OCI-LY7 (cell line): ENCODE data around the gene SLC30A4. TPM values are rescaled to one million over a fixed set of nuclear protein-coding genes. Genes with fewer than 3 reads are reported as not detected.

Experiments used
- BruUV-seq: library from RNA; stranded (reverse); fragments of 400-500 nt; replicated peaks from 2 replicates; lab custom pipeline; 2021; lab: Mats Ljungman, UMichigan
- CTCF ChIA-PET: fragments of 300-600 bp; sonication (Branson Sonifier 250); formaldehyde crosslinking; loops from one replicate; lab custom pipeline; 2022; ENCODE audit warnings: antibody characterized with exemption; ENCODE audit not compliant: unreplicated experiment; lab: Charles Lee
- POLR2A ChIA-PET: fragments of 300-600 bp; sonication (Branson Sonifier 250); formaldehyde crosslinking; loops from one replicate; lab custom pipeline; 2022; ENCODE audit warnings: antibody characterized with exemption; lab: Charles Lee
- DNase-seq: peaks from one replicate; pipeline ENCODE4 v3.0.0-alpha.2; 2015; ENCODE audit warnings: low spot score
- H2AFZ ChIP-seq: fragments of 200-600 bp; sonication (generic), shearing (Covaris generic); 2 replicates; pipeline ENCODE4 v1.6.1; 2014; ENCODE audit warnings: mild to moderate bottlenecking, antibody characterized with exemption, low read length, moderate library complexity
- H3K27ac ChIP-seq: fragments of 200-600 bp; sonication (generic); 2 replicates; pipeline ENCODE4 v1.5.1; 2014; ENCODE audit warnings: mixed run types, low read depth, mild to moderate bottlenecking, moderate library complexity, low read length, inconsistent platforms; ENCODE audit not compliant: poor library complexity, severe bottlenecking
- H3K36me3 ChIP-seq: fragments of 200-600 bp; sonication (generic); 2 replicates; pipeline ENCODE4 v1.6.1; 2014; ENCODE audit warnings: mild to moderate bottlenecking, antibody characterized with exemption, low read length, moderate library complexity, mixed read lengths; ENCODE audit not compliant: insufficient read depth
- H3K4me1 ChIP-seq: fragments of 200-600 bp; sonication (generic); 2 replicates; pipeline ENCODE4 v1.5.1; 2014; ENCODE audit warnings: mild to moderate bottlenecking, low read length; ENCODE audit not compliant: insufficient read depth, poor library complexity, severe bottlenecking
- H3K4me2 ChIP-seq: fragments of 200-600 bp; sonication (generic); 2 replicates; pipeline ENCODE4 v1.6.1; 2014; ENCODE audit warnings: mild to moderate bottlenecking, low read length
- H3K4me3 ChIP-seq: fragments of 200-600 bp; sonication (generic); 2 replicates; pipeline ENCODE4 v1.5.1; 2014; ENCODE audit warnings: mild to moderate bottlenecking, low read depth, low read length; ENCODE audit not compliant: poor library complexity, severe bottlenecking
- H3K79me2 ChIP-seq: fragments of 200-600 bp; sonication (generic); 2 replicates; pipeline ENCODE4 v1.6.1; 2016; ENCODE audit warnings: low read depth, mild to moderate bottlenecking, low read length, moderate library complexity, mixed read lengths; ENCODE audit not compliant: insufficient read depth
- H3K9me2 ChIP-seq: fragments of 200-600 bp; sonication (generic); 2 replicates; pipeline ENCODE4 v1.6.1; 2016; ENCODE audit warnings: mild to moderate bottlenecking, low read length, mixed read lengths; ENCODE audit not compliant: insufficient read depth
- H3K9me3 ChIP-seq: fragments of 200-600 bp; sonication (generic); 2 replicates; pipeline ENCODE4 v1.6.1; 2014; ENCODE audit warnings: mild to moderate bottlenecking, mixed run types, low read length, mixed read lengths
- H4K20me1 ChIP-seq: fragments of 200-600 bp; sonication (generic); 2 replicates; pipeline ENCODE4 v1.6.1; 2014; ENCODE audit warnings: mild to moderate bottlenecking, antibody characterized with exemption, low read length, moderate library complexity, mixed read lengths; ENCODE audit not compliant: insufficient read depth
- CTCF ChIP-seq: fragments of 200-600 bp; sonication (generic); conservative IDR thresholded peaks from 2 replicates; pipeline ENCODE4 v1.5.1; 2014; ENCODE audit warnings: mild to moderate bottlenecking, antibody characterized with exemption, low read length, moderate library complexity, mixed read lengths
- EZH2phosphoT487 ChIP-seq: fragments of 200-600 bp; sonication (generic); IDR thresholded peaks from 2 replicates; pipeline ENCODE4 v1.6.1; 2018; ENCODE audit warnings: low read depth, borderline replicate concordance, mild to moderate bottlenecking, mixed run types, antibody characterized with exemption, low read length, moderate library complexity, mixed read lengths
- intact Hi-C: fragments of 100-400 bp; cut with micrococcal nuclease; formaldehyde crosslinking; loops from one replicate; pipeline ENCODE4 v1.10.0; 2022; ENCODE audit not compliant: unreplicated experiment
- total RNA-seq, 2 experiments: library from RNA; depleted of rRNA in 1 of 2; stranded (reverse); fragments of >200 nt in 1 of 2; shearing (Covaris generic) in 1 of 2; gene quantifications; 2 replicates each; pipeline ENCODE4 v1.2.3, GENCODE V29; 2014 to 2022

The SLC30A4 gene
- total RNA-seq, 2 experiments from 2014 or later = 0.13 to 3.5 TPM

- no TSS peak for BruUV-seq
- TF ChIP-seq CTCF (no peak), EZH2phosphoT487 (no peak)
- no peak overlapping the region for H3K4me2 ChIP-seq
- no peaks in the 10 kb centered on the region for H3K9me2 ChIP-seq
- H3K4me1 ChIP-seq = no peaks in the 10 kb centered on the region
- POLR2A ChIA-PET = interaction anchor here (0.9 to 1.0 kb wide), 2 partner anchors 35 to 44 kb away, joined by 3 read pairs; no protein-coding TSS in a partner anchor
- CTCF ChIA-PET = no interaction called here
- no peaks in the 10 kb centered on the region for H3K9me3 ChIP-seq
- H3K79me2 ChIP-seq = no peaks in the 10 kb centered on the region
- H2AFZ ChIP-seq = no peak overlapping the region
- H4K20me1 ChIP-seq = no peaks in the 10 kb centered on the region
- no peaks in the 10 kb centered on the region for H3K36me3 ChIP-seq
- DNase-seq = no peak
- no peak overlapping the region for H3K4me3 ChIP-seq
- intact Hi-C loops = no loop called here
- no peak overlapping the region for H3K27ac ChIP-seq
Observed at GRCh38 chr15:45442507-45443135, 79.9 kb downstream of the SLC30A4 start.

GRCh38 chr15:45441686-45442085, 80.9 kb downstream of the SLC30A4 start:
- no peaks in the 10 kb centered on the region for H3K36me3 ChIP-seq
- no peak for TF ChIP-seq EZH2phosphoT487
- TF ChIP-seq CTCF = no peak
- CTCF ChIA-PET = no interaction called here
- DNase-seq = no peak
- no peak overlapping the region for H3K27ac ChIP-seq
- no peaks in the 10 kb centered on the region for H3K9me3 ChIP-seq
- no peaks in the 10 kb centered on the region for H4K20me1 ChIP-seq
- H2AFZ ChIP-seq = no peak overlapping the region
- H3K4me3 ChIP-seq = no peak overlapping the region
- H3K9me2 ChIP-seq = no peaks in the 10 kb centered on the region
- H3K4me2 ChIP-seq = no peak overlapping the region
- intact Hi-C loops = no loop called here
- no peaks in the 10 kb centered on the region for H3K79me2 ChIP-seq
- H3K4me1 ChIP-seq = no peaks in the 10 kb centered on the region
- BruUV-seq = no TSS peak
- POLR2A ChIA-PET = interaction anchor here (0.6 to 0.7 kb wide), 2 partner anchors 153 to 1225 kb away, joined by 3 read pairs; no protein-coding TSS in a partner anchor

GRCh38 chr15:45441036-45441435, 81.5 kb downstream of the SLC30A4 start:
- Histone ChIP-seq H4K20me1 (no peaks in the 10 kb centered on the region), H3K9me3 (no peaks in the 10 kb centered on the region), H3K36me3 (no peaks in the 10 kb centered on the region), H3K4me3 (no peak overlapping the region), H3K9me2 (no peaks in the 10 kb centered on the region), H3K79me2 (no peaks in the 10 kb centered on the region), H3K27ac (no peak overlapping the region), H2AFZ (no peak overlapping the region), H3K4me1 (no peaks in the 10 kb centered on the region), H3K4me2 (no peak overlapping the region)
- BruUV-seq = no TSS peak
- intact Hi-C loops = no loop called here
- CTCF ChIA-PET = no interaction called here
- no peak for DNase-seq
- TF ChIP-seq CTCF (no peak), EZH2phosphoT487 (no peak)
- POLR2A ChIA-PET = interaction anchor here (0.7 kb wide), 1 partner anchor 1226 kb away, joined by 3 read pairs; no protein-coding TSS in a partner anchor
